Neutrophil (primary cell): Measurements from ENCODE around the gene DTNA.

Experiments
- H3K27ac ChIP-seq: fragments of 200-600 bp; sonication (generic); 2 replicates; pipeline ENCODE4 v1.5.1; 2016; ENCODE audit warnings: mild to moderate bottlenecking, moderate library complexity
- H3K27me3 ChIP-seq: fragments of 200-600 bp; sonication (generic); 2 replicates; pipeline ENCODE4 v1.6.0; 2016; ENCODE audit warnings: mild to moderate bottlenecking
- H3K36me3 ChIP-seq: fragments of 200-600 bp; sonication (generic); 2 replicates; pipeline ENCODE4 v1.5.1; 2017
- H3K4me1 ChIP-seq, 2 experiments: fragments of 200-600 bp in 1 of 2; sonication (generic) in 1 of 2; 1 replicate in 1 of 2; 2 replicates in 1 of 2; pipeline versions ENCODE4 v1.5.1 to v1.6.1; 2013 to 2016; ENCODE audit warnings: low read depth in 1 of 2, low read length in 1 of 2, mild to moderate bottlenecking in 1 of 2, moderate library complexity in 1 of 2; ENCODE audit not compliant: control insufficient read depth in 1 of 2, insufficient read depth in 1 of 2
- H3K4me3 ChIP-seq, 2 experiments: fragments of 200-600 bp in 1 of 2; sonication (generic) in 1 of 2; 1 replicate in 1 of 2; 2 replicates in 1 of 2; pipeline ENCODE4 v1.5.1; 2013 to 2016; ENCODE audit warnings: low read depth in 1 of 2, low read length in 1 of 2, mild to moderate bottlenecking in 1 of 2, moderate library complexity in 1 of 2
- H3K9me3 ChIP-seq: fragments of 200-600 bp; sonication (generic); 2 replicates; pipeline ENCODE4 v1.5.1; 2016
- TF ChIP-seq, protein P1 (sequence below): fragments of 200-600 bp; sonication (generic); IDR thresholded peaks from 2 replicates; pipeline ENCODE4 v1.5.1; 2016; ENCODE audit warnings: antibody characterized with exemption

The DTNA gene

DNA sequence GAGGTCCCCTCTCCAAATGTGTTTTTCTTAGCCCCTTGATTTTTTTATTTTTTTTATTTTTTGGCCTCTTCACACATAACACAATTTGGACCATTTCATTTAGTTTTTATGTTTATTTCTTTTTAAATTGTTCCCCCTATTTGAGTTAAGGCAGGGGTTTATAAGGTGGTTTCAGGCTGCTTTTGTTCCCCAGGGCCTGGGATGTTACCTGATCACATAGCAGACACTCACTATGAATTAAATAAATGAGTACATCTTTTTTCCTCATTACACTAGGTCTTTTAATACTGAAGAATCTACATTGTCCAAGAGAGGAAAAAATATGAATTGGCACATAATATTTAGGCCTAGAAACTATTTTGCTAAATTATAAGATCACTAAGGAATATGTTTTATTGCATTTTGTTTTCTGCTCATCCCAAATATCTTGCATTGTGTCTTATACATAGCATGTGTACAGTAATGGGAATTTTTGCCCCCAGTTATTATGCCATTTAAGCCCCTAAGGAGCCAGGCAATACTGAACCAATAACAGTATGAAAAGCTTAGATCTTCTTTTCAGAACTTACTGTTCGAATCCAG is 218.7 kb downstream of the DTNA start:
- Histone ChIP-seq H3K27ac (no peak overlapping the region), H3K9me3 (no peaks in the 10 kb centered on the region), H3K4me3 (no peak overlapping the region), H3K36me3 (no peaks in the 10 kb centered on the region), H3K4me1 (no peaks in the 10 kb centered on the region), H3K27me3 (no peaks in the 10 kb centered on the region)
- TF ChIP-seq, protein P1, sequence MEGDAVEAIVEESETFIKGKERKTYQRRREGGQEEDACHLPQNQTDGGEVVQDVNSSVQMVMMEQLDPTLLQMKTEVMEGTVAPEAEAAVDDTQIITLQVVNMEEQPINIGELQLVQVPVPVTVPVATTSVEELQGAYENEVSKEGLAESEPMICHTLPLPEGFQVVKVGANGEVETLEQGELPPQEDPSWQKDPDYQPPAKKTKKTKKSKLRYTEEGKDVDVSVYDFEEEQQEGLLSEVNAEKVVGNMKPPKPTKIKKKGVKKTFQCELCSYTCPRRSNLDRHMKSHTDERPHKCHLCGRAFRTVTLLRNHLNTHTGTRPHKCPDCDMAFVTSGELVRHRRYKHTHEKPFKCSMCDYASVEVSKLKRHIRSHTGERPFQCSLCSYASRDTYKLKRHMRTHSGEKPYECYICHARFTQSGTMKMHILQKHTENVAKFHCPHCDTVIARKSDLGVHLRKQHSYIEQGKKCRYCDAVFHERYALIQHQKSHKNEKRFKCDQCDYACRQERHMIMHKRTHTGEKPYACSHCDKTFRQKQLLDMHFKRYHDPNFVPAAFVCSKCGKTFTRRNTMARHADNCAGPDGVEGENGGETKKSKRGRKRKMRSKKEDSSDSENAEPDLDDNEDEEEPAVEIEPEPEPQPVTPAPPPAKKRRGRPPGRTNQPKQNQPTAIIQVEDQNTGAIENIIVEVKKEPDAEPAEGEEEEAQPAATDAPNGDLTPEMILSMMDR, result no peak

- Histone ChIP-seq H3K27ac (no peak overlapping the region), H3K27me3 (no peaks in the 10 kb centered on the region), H3K9me3 (no peaks in the 10 kb centered on the region), H3K36me3 (no peaks in the 10 kb centered on the region), H3K4me3 (no peak overlapping the region), H3K4me1 (no peaks in the 10 kb centered on the region)
- TF ChIP-seq, protein P1, result no peak
These were observed 219.3 kb downstream of the DTNA start for GRCh38 chr18:34929336-34929780.

DNA sequence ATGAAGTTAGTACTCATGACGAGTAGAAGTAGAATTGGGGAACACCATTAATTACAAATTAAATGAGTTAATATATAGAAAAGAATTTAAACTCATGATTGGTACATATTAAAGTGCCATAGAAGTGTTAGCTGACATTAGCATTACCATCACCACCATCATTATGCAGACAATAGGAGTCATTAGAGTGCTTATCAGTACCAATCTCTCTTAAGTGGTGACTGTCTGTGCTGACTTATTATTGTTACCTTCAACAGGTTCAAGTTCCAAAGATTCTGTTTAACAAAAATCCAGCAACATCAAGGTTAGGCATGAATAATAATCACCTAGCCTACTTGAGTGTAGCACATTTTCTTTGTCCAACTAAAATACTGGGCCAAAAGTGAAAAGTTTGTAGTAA is 222.3 kb downstream of the DTNA start:
- H3K27me3 ChIP-seq, result no peaks in the 10 kb centered on the region
- H3K9me3 ChIP-seq, result no peaks in the 10 kb centered on the region
- TF ChIP-seq, protein P1, result no peak
- no peak overlapping the region for H3K4me3 ChIP-seq
- H3K36me3 ChIP-seq, result no peaks in the 10 kb centered on the region
- no peak overlapping the region for H3K27ac ChIP-seq
- H3K4me1 ChIP-seq, result no peaks in the 10 kb centered on the region

DNA sequence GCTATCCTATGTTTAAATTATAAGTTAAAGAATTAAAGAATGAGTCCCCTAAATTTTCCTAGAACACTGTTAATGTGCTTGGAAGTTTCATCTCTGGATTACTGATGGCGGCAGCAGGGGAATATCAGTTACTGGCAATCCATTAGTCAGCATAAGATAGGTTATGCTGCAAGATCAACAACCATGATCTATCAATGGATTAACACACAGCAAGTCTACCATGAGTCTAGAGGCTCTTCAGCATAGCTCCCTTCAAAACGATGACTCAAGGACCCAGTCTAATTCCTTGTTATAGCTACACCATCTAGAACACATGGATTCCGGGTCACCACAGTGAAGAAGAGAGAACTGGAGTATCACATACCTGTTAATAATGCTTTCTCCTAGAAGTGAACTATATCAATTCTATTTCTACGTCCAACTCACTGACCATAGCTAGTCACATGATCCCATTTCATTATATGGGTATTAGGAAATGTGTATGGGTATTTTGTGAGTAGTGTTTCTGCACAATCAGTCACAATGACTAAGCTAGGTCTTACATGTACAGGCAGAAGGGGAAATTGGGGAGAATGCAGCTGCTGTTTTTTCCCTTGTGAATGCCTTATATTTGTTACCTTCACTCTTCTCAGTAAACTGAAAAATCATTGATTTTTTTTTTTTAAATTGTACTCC is 222.8 kb downstream of the DTNA start:
- no peak overlapping the region for H3K27ac ChIP-seq
- no peaks in the 10 kb centered on the region for H3K4me1 ChIP-seq
- no peaks in the 10 kb centered on the region for H3K27me3 ChIP-seq
- H3K9me3 ChIP-seq, result no peaks in the 10 kb centered on the region
- H3K36me3 ChIP-seq, result no peaks in the 10 kb centered on the region
- no peak overlapping the region for H3K4me3 ChIP-seq
- TF ChIP-seq, protein P1, result no peak

DNA sequence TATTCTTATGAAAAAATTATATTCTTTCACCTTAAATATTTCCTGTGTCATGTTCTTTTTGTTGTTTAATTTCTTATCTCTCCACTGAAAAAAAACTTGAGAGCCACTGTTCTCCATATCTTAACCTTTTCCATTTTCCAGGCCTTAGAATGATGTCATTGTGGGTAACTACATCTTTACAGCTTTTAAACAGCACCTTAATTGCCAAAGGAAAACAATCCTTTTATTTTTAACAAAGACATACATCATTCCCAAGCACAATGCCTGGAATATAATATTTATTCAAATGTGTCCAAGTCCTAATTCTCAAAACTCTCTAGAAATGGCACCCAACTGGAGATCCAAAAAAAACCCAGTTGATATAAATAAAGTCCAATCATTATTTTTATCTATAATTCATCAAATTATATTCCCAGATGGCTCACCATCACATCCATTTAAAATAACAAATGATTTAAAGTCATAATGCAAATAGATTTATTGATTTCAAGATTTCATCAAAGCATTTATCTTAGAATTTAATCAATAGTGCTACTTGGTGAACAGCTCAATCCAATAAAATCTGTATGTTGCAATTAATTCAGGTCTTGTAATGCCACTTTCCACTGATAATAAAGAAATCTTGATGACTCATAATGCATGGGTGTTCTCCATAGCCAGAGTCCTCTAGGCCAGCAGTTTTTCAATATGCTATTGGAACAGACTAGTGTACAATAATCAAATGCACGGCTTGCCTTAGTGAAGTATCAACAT is 224.0 kb downstream of the DTNA start:
- Histone ChIP-seq H3K27me3 (no peaks in the 10 kb centered on the region), H3K4me3 (no peak overlapping the region), H3K4me1 (no peaks in the 10 kb centered on the region), H3K36me3 (no peaks in the 10 kb centered on the region), H3K27ac (no peak overlapping the region), H3K9me3 (no peaks in the 10 kb centered on the region)
- TF ChIP-seq, protein P1, result no peak
